ENCODE results near the gene FBXL15.
A peak's percentile ranks its signal among the peaks of the same experiment; 100 is the strongest.

- TF ChIP-seq EZH2 (IDR thresholded peaks at IDR 0.05; ENCODE audit: low read length) (no peak), CTCF (optimal IDR thresholded peaks at IDR 0.05 in 1 of 3, IDR thresholded peaks at IDR 0.05 in 1 of 3, conservative IDR thresholded peaks at IDR 0.05 in 1 of 3; ENCODE audit: extremely low read depth in 1 of 3, insufficient read depth in 2 of 3, low read length in 3 of 3) (peak in 1 of 3 experiments; percentile 79)
These were observed 26.4 kb upstream of the FBXL15 start for GRCh38 chr10:102394079-102394800.

Measured in keratinocyte (primary cell).